ENCODE measurements around the gene PNMA1. TPM values are rescaled to one million over a fixed set of nuclear protein-coding genes. Genes with fewer than 3 reads are reported as not detected.

Gene PNMA1
- total and polyA plus RNA-seq, 12 donors = 14.4 to 74.6 (median 31.9) TPM

GRCh38 chr14:73714656-73715081, 485 bp upstream of the PNMA1 start:
- peak overlapping the region in 1 of 4 donors; percentile 87 for H3K4me3 ChIP-seq
- H3K27ac ChIP-seq = peak overlapping the region in 3 of 5 donors; percentile 80 to 96 (median 91)
- WGBS, 4 donors = 43 to 44% (median 44%) methylated on average over 7 of the region's 7 CpGs
- intact Hi-C loops (cut with DNase I) = no loop called here
- H3K27me3 ChIP-seq = no peaks in the 10 kb centered on the region
- no peak for TF ChIP-seq CTCF (IDR thresholded peaks at IDR 0.05)
- peaks cover 19 to 38% of the 10 kb centered on the region in 2 donors for H3K4me1 ChIP-seq (replicated peaks in 1 of 2)
- H3K9me3 ChIP-seq (replicated peaks in 1 of 3) = no peaks in the 10 kb centered on the region
- no peak for DNase-seq
- peaks cover 0 to 25% of the 10 kb centered on the region in 2 donors for H3K36me3 ChIP-seq (replicated peaks in 1 of 2)

- peak overlapping the region in 4 of 5 donors; percentile 67 to 96 (median 86) for H3K27ac ChIP-seq
- peaks cover 19 to 38% of the 10 kb centered on the region in 2 donors for H3K4me1 ChIP-seq (replicated peaks in 1 of 2)
- intact Hi-C loops (cut with DNase I) = no loop called here
- H3K27me3 ChIP-seq = no peaks in the 10 kb centered on the region
- H3K9me3 ChIP-seq (replicated peaks in 1 of 3) = no peaks in the 10 kb centered on the region
- peaks cover 0 to 12% of the 10 kb centered on the region in 2 donors for H3K36me3 ChIP-seq (replicated peaks in 1 of 2)
- WGBS, 4 donors = 4 to 9% (median 5%) methylated on average over 17 to 21 of the region's 21 CpGs
- H3K4me3 ChIP-seq = peak overlapping the region; percentile 38 to 87 (median 57)
- no peak for DNase-seq
- TF ChIP-seq POLR2A (IDR thresholded peaks at IDR 0.05) (no peak), CTCF (IDR thresholded peaks at IDR 0.05) (no peak)
Measured at GRCh38 chr14:73713206-73713802, 880 bp downstream of the PNMA1 start.

GRCh38 chr14:73712540-73713180, 1.5 kb downstream of the PNMA1 start:
- Histone ChIP-seq H3K27ac (peak overlapping the region in 3 of 5 donors; percentile 80 to 96 (median 91)), H3K36me3 (replicated peaks in 1 of 2) (peaks cover 0 to 6% of the 10 kb centered on the region in 2 donors), H3K4me1 (replicated peaks in 1 of 2) (peaks cover 19 to 34% of the 10 kb centered on the region in 2 donors), H3K4me3 (peak overlapping the region in 3 of 4 donors; percentile 38 to 87 (median 71)), H3K9me3 (replicated peaks in 1 of 3) (no peaks in the 10 kb centered on the region), H3K27me3 (no peaks in the 10 kb centered on the region)
- TF ChIP-seq POLR2A (IDR thresholded peaks at IDR 0.05) (no peak), CTCF (IDR thresholded peaks at IDR 0.05) (no peak)
- WGBS, 4 donors = 5 to 22% (median 12%) methylated on average over 20 of the region's 20 CpGs
- DNase-seq = no peak
- intact Hi-C loops (cut with DNase I) = no loop called here

GRCh38 chr14:73712071-73712506, 2.1 kb downstream of the PNMA1 start:
- Histone ChIP-seq H3K27me3 (no peaks in the 10 kb centered on the region), H3K4me3 (peak overlapping the region in 1 of 4 donors; percentile 87), H3K4me1 (replicated peaks in 1 of 2) (peaks cover 19 to 29% of the 10 kb centered on the region in 2 donors), H3K9me3 (replicated peaks in 1 of 3) (no peaks in the 10 kb centered on the region), H3K27ac (peak overlapping the region in 2 of 5 donors; percentile 59 to 96), H3K36me3 (replicated peaks in 1 of 2) (peaks cover 0 to 4% of the 10 kb centered on the region in 2 donors)
- intact Hi-C loops (cut with DNase I) = no loop called here
- 19 to 42% (median 29%) methylated on average over 10 to 11 of the region's 11 CpGs for WGBS, 4 donors
- no peak for DNase-seq
- TF ChIP-seq POLR2A (IDR thresholded peaks at IDR 0.05) = no peak
- no peak for TF ChIP-seq CTCF (IDR thresholded peaks at IDR 0.05)
